Hepatocyte (in vitro differentiated cells): ENCODE data around the gene KCNJ4. TPM values are rescaled to one million over a fixed set of nuclear protein-coding genes. Genes with fewer than 3 reads are reported as not detected.
A peak's percentile ranks its signal among the peaks of the same experiment; 100 is the strongest.
"Not testable (repeated sequence)": the region's sequence is repeated elsewhere in the genome, so short reads cannot be mapped to it uniquely, and the experiment has no call there.

Experiments
- DNase-seq: peaks from one replicate; pipeline ENCODE4 v3.0.0-alpha.2; 2016; ENCODE audit warnings: low spot score
- H2AFZ ChIP-seq: fragments of 200-600 bp; sonication (generic); 2 replicates; pipeline ENCODE4 v1.6.0; 2016; ENCODE audit warnings: antibody characterized with exemption, mild to moderate bottlenecking
- H3K27ac ChIP-seq: fragments of 200-600 bp; sonication (generic); 2 replicates; pipeline ENCODE4 v1.5.1; 2016; ENCODE audit warnings: mild to moderate bottlenecking
- H3K27me3 ChIP-seq: fragments of 200-600 bp; sonication (generic); 2 replicates; pipeline ENCODE4 v1.6.1; 2016
- H3K36me3 ChIP-seq: fragments of 200-600 bp; sonication (generic); replicated peaks from 2 replicates; pipeline ENCODE4 v1.5.1; 2016; ENCODE audit warnings: low read depth; ENCODE audit not compliant: insufficient read depth
- H3K4me1 ChIP-seq: fragments of 200-600 bp; sonication (generic); 2 replicates; pipeline ENCODE4 v1.5.1; 2016; ENCODE audit warnings: mild to moderate bottlenecking, moderate library complexity; ENCODE audit not compliant: insufficient read depth
- H3K4me2 ChIP-seq: fragments of 200-600 bp; sonication (generic); 2 replicates; pipeline ENCODE4 v1.6.0; 2016
- H3K4me3 ChIP-seq: fragments of 200-600 bp; sonication (generic); 2 replicates; pipeline ENCODE4 v1.5.1; 2016; ENCODE audit warnings: mild to moderate bottlenecking
- H3K79me2 ChIP-seq: fragments of 200-600 bp; sonication (generic); 2 replicates; pipeline ENCODE4 v1.6.0; 2017; ENCODE audit warnings: mild to moderate bottlenecking
- H3K9me2 ChIP-seq: fragments of 200-600 bp; sonication (generic); replicated peaks from 2 replicates; pipeline ENCODE4 v1.6.0; 2017; ENCODE audit warnings: mild to moderate bottlenecking; ENCODE audit not compliant: insufficient read depth
- H3K9me3 ChIP-seq: fragments of 200-600 bp; sonication (generic); 2 replicates; pipeline ENCODE4 v1.5.1; 2016; ENCODE audit warnings: low read depth, mild to moderate bottlenecking
- H4K20me1 ChIP-seq: fragments of 200-600 bp; sonication (generic); 2 replicates; pipeline ENCODE4 v1.6.0; 2016; ENCODE audit warnings: mild to moderate bottlenecking; ENCODE audit not compliant: insufficient read depth, poor library complexity, severe bottlenecking
- CTCF ChIP-seq: fragments of 200-600 bp; sonication (generic); IDR thresholded peaks from 2 replicates; pipeline ENCODE4 v1.5.1; 2016; ENCODE audit warnings: antibody characterized with exemption, mild to moderate bottlenecking; ENCODE audit not compliant: poor library complexity
- EZH2 ChIP-seq: fragments of 200-600 bp; sonication (generic); IDR thresholded peaks from 2 replicates; pipeline ENCODE4 v1.6.1; 2016; ENCODE audit warnings: antibody characterized with exemption, mild to moderate bottlenecking, borderline replicate concordance
- EZH2phosphoT487 ChIP-seq: fragments of 200-600 bp; sonication (generic); IDR thresholded peaks from one replicate; pipeline ENCODE4 v1.6.1; 2018; ENCODE audit warnings: antibody characterized with exemption, mild to moderate bottlenecking, low read depth, moderate library complexity; ENCODE audit not compliant: unreplicated experiment, severe bottlenecking
- WGBS: methylation state at CpG from one replicate; pipeline ENCODE4 v1.1.6; 2016; ENCODE audit warnings: low lambda C conversion rate; ENCODE audit errors: missing lambda C conversion rate; 5-methylcytosine and 5-hydroxymethylcytosine counted together
- polyA plus RNA-seq: library from polyadenylated mRNA; unstranded; fragments of >200 nt; fragmentation: Nextera tagmentation; extraction: Ambion mirVana; gene quantifications from 2 replicates; pipeline ENCODE4 v1.2.1, GENCODE V29; 2016
- total RNA-seq: library from RNA; depleted of rRNA; stranded (reverse); fragments of >200 nt; gene quantifications from 2 replicates; pipeline ENCODE4 v1.2.3, GENCODE V29; 2014

KCNJ4 gene
- total and polyA plus RNA-seq, 2 experiments from 2014 or later: 0.08 to 0.50 TPM

GRCh38 chr22:38412435-38413084 lies 42.4 kb downstream of the KCNJ4 start:
- H3K79me2 ChIP-seq: no peaks in the 10 kb centered on the region
- no peaks in the 10 kb centered on the region for H3K9me3 ChIP-seq
- H3K4me1 ChIP-seq: no peaks in the 10 kb centered on the region
- H3K9me2 ChIP-seq: no peaks in the 10 kb centered on the region
- H3K27ac ChIP-seq: no peak overlapping the region
- WGBS: 60% methylated on average over 34 of the region's 45 CpGs
- H3K27me3 ChIP-seq: no peaks in the 10 kb centered on the region
- peak; percentile 5 for DNase-seq
- TF ChIP-seq CTCF: peak; percentile 40
- TF ChIP-seq EZH2: no peak
- TF ChIP-seq EZH2phosphoT487: no peak
- H4K20me1 ChIP-seq: no peaks in the 10 kb centered on the region
- no peak overlapping the region for H3K4me2 ChIP-seq
- H3K4me3 ChIP-seq: no peak overlapping the region
- H3K36me3 ChIP-seq: no peaks in the 10 kb centered on the region
- no peak overlapping the region for H2AFZ ChIP-seq

GRCh38 chr22:38411016-38411415 lies 44.0 kb downstream of the KCNJ4 start:
- DNase-seq: no peak
- Histone ChIP-seq H3K4me2 (no peak overlapping the region), H3K9me2 (no peaks in the 10 kb centered on the region), H3K9me3 (no peaks in the 10 kb centered on the region), H3K4me1 (no peaks in the 10 kb centered on the region), H3K27ac (no peak overlapping the region), H3K27me3 (no peaks in the 10 kb centered on the region), H4K20me1 (no peaks in the 10 kb centered on the region), H3K4me3 (no peak overlapping the region), H3K36me3 (no peaks in the 10 kb centered on the region), H3K79me2 (no peaks in the 10 kb centered on the region), H2AFZ (no peak overlapping the region)
- TF ChIP-seq CTCF: no peak
- no peak for TF ChIP-seq EZH2
- no peak for TF ChIP-seq EZH2phosphoT487
- WGBS: 100% methylated on average over 2 of the region's 2 CpGs

- H3K4me3 ChIP-seq, H3K4me2 ChIP-seq, H2AFZ ChIP-seq, H3K9me2 ChIP-seq, H3K79me2 ChIP-seq, H3K27me3 ChIP-seq, H3K27ac ChIP-seq, H4K20me1 ChIP-seq, DNase-seq, H3K4me1 ChIP-seq, H3K36me3 ChIP-seq, H3K9me3 ChIP-seq: not testable (repeated sequence)
- WGBS: 96% methylated on average over 11 of the region's 35 CpGs
These were observed 45.1 kb downstream of the KCNJ4 start for GRCh38 chr22:38409916-38410315.

GRCh38 chr22:38406617-38407016 lies 48.4 kb downstream of the KCNJ4 start:
- 89% methylated on average over 4 of the region's 4 CpGs for WGBS
- Histone ChIP-seq H3K9me2 (no peaks in the 10 kb centered on the region), H3K36me3 (no peaks in the 10 kb centered on the region), H3K79me2 (no peaks in the 10 kb centered on the region), H3K9me3 (no peaks in the 10 kb centered on the region), H3K4me3 (no peak overlapping the region), H3K27me3 (no peaks in the 10 kb centered on the region), H2AFZ (no peak overlapping the region), H3K4me2 (no peak overlapping the region), H4K20me1 (no peaks in the 10 kb centered on the region), H3K27ac (no peak overlapping the region), H3K4me1 (no peaks in the 10 kb centered on the region)
- no peak for DNase-seq
- no peak for TF ChIP-seq CTCF
- TF ChIP-seq EZH2phosphoT487: no peak
- no peak for TF ChIP-seq EZH2
